ENCODE results near the gene RNASEH2B.

DNA sequence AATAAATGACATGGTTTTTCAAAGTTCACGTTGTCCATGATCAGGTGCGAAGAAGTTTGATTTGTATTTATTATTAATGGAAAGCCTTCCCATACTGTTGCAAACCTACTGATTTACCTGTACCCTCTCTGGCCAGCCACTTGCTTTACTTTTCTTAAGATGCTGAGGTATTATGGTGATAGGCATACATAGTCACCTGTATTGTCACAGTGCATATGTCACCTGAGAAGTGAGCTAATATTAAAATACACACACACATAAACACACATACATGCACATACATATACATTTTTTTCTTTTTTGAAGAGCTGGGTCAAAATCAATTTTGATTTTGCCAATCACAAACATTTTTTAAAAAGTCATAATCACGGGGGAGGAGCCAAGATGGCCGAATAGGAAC lies 72.1 kb downstream of the RNASEH2B start:
- TF ChIP-seq, protein P1, sequence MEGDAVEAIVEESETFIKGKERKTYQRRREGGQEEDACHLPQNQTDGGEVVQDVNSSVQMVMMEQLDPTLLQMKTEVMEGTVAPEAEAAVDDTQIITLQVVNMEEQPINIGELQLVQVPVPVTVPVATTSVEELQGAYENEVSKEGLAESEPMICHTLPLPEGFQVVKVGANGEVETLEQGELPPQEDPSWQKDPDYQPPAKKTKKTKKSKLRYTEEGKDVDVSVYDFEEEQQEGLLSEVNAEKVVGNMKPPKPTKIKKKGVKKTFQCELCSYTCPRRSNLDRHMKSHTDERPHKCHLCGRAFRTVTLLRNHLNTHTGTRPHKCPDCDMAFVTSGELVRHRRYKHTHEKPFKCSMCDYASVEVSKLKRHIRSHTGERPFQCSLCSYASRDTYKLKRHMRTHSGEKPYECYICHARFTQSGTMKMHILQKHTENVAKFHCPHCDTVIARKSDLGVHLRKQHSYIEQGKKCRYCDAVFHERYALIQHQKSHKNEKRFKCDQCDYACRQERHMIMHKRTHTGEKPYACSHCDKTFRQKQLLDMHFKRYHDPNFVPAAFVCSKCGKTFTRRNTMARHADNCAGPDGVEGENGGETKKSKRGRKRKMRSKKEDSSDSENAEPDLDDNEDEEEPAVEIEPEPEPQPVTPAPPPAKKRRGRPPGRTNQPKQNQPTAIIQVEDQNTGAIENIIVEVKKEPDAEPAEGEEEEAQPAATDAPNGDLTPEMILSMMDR (conservative IDR thresholded peaks at IDR 0.05; ENCODE audit: low read depth, low read length) = no peak
- TF ChIP-seq EZH2 (IDR thresholded peaks at IDR 0.05; ENCODE audit: borderline replicate concordance, low read depth, low read length, poor library complexity, severe bottlenecking) = no peak
